Brain microvascular endothelial cell (primary cell): Measurements from ENCODE around the gene F13A1.

Source experiments
- DNase-seq: peaks from one replicate; pipeline ENCODE4 v3.0.0-alpha.2; 2020
- H3K27ac ChIP-seq: fragments of 250-450 bp; sonication (Bioruptor Pico); 2 replicates; pipeline ENCODE4 v1.5.1; 2020; ENCODE audit warnings: mild to moderate bottlenecking, moderate library complexity
- H3K27me3 ChIP-seq: fragments of 250-450 bp; sonication (Bioruptor Pico); replicated peaks from 2 replicates; pipeline ENCODE4 v1.5.1; 2020; ENCODE audit warnings: mild to moderate bottlenecking
- H3K36me3 ChIP-seq: fragments of 250-450 bp; sonication (Bioruptor Pico); replicated peaks from 2 replicates; pipeline ENCODE4 v1.5.1; 2020; ENCODE audit warnings: mild to moderate bottlenecking
- H3K4me3 ChIP-seq: 2 replicates; pipeline ENCODE4 v1.5.1; 2011; ENCODE audit warnings: low read depth, mild to moderate bottlenecking, control low read depth, low read length, moderate library complexity
- in situ Hi-C: cut with HindIII; loops from 2 replicates; pipeline ENCODE4 v1.10.0; 2017; ENCODE audit warnings: low sequenced_read_pairs, low pct_ligation_motif_present
- TF ChIP-seq, protein P1 (sequence below): IDR thresholded peaks from 2 replicates; pipeline ENCODE4 v1.5.1; 2011; ENCODE audit warnings: low read depth, mild to moderate bottlenecking, moderate library complexity, low read length, control low read depth, inconsistent platforms; ENCODE audit errors: missing control alignments

Gene F13A1

DNA sequence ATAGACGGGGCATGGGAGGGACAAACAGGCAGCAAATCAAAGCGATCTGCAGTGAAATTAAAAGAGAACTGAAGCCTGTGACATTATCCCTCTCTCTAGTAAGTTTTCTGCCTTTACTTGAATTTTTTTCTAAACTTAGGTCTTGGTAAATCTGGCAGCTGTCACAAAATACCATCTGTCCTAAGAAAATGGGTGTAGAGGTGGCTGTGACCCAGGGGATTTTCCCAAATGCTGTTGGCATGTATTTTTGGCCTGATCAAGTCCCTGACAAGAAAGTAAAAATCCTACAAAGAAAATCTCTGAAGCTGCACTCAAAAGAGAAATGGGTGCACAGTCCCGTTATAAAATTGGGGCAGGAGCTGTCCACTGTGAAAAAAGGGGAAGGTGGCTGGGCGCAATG is 30.2 kb upstream of the F13A1 start:
- in situ Hi-C loops = no loop called here
- H3K4me3 ChIP-seq = no peak overlapping the region
- H3K27me3 ChIP-seq = no peaks in the 10 kb centered on the region
- no peaks in the 10 kb centered on the region for H3K36me3 ChIP-seq
- H3K27ac ChIP-seq = no peak overlapping the region
- DNase-seq = no peak
- TF ChIP-seq, protein P1, sequence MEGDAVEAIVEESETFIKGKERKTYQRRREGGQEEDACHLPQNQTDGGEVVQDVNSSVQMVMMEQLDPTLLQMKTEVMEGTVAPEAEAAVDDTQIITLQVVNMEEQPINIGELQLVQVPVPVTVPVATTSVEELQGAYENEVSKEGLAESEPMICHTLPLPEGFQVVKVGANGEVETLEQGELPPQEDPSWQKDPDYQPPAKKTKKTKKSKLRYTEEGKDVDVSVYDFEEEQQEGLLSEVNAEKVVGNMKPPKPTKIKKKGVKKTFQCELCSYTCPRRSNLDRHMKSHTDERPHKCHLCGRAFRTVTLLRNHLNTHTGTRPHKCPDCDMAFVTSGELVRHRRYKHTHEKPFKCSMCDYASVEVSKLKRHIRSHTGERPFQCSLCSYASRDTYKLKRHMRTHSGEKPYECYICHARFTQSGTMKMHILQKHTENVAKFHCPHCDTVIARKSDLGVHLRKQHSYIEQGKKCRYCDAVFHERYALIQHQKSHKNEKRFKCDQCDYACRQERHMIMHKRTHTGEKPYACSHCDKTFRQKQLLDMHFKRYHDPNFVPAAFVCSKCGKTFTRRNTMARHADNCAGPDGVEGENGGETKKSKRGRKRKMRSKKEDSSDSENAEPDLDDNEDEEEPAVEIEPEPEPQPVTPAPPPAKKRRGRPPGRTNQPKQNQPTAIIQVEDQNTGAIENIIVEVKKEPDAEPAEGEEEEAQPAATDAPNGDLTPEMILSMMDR = no peak

DNA sequence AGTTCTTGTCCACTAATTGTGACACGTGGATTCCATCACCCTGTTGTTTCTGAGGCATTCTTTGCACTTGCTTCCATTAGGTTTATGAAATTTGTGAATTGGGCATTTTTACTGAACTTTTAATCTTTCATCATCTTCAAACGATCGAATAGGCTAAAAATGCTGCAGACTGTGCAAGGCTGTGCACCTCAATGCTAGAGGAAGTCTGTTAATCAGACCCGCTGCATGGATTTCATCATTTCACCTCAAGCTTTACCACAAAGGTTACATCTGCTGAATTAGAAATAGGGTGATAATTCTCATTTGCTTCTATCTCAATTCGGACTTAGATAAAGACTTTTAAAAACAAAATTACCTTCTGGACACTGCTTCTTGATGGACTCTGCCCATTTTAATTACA is 27.8 kb upstream of the F13A1 start:
- Histone ChIP-seq H3K4me3 (no peak overlapping the region), H3K27ac (no peak overlapping the region), H3K27me3 (no peaks in the 10 kb centered on the region), H3K36me3 (no peaks in the 10 kb centered on the region)
- in situ Hi-C loops = no loop called here
- TF ChIP-seq, protein P1 = no peak
- DNase-seq = no peak

DNA sequence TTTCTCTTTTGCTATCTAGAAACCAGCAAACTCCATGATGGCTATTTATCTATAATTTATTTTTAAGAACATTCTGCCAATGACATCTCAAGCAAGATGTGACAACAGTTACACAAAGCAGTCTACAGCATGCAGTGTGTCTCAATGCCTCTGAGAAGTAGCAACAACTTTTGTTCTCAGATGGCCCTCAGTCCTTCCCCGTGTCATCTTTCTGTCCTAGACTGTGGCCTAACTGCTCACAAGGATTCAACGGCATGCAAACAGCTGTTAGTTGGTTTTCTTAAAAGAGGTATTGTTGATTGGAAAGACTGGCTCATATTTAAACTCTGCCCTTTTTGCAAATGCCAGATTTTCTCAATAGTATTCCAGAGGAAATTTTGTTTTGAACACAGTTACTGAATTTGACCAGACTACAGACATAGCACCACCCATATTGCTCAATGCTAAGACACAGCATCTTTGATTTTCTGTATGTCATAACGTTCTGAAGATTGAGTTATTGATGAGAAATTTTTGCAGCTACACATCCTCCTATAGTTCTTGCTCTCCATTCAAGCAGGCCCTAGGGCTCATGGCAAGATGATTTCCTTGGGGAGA is 26.1 kb upstream of the F13A1 start:
- H3K36me3 ChIP-seq = no peaks in the 10 kb centered on the region
- in situ Hi-C loops = no loop called here
- H3K4me3 ChIP-seq = no peak overlapping the region
- no peak for DNase-seq
- TF ChIP-seq, protein P1 = no peak
- no peaks in the 10 kb centered on the region for H3K27me3 ChIP-seq
- no peak overlapping the region for H3K27ac ChIP-seq

DNA sequence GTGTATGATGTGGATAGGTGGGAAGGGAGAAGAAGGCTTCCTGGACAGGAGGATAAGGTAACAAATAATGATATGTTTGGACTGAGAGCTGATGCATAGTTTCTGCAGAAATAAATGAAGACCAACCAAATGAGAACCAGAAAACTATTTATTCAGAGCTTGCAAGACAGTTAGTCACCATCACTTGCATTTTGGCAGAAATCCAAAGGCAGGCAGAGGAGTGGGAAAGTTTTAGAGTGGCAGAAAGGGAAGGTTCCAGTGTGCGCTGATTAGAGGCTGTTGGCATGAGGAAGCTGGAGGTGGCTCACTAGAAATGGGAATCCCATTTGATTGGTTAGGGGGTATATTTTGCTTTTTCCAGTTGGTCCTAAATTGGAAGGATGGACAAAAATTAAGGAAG is 13.0 kb upstream of the F13A1 start:
- H3K36me3 ChIP-seq = no peaks in the 10 kb centered on the region
- H3K27ac ChIP-seq = no peak overlapping the region
- H3K27me3 ChIP-seq = no peaks in the 10 kb centered on the region
- in situ Hi-C loops = no loop called here
- TF ChIP-seq, protein P1 = no peak
- DNase-seq = peak; percentile 34
- no peak overlapping the region for H3K4me3 ChIP-seq

DNA sequence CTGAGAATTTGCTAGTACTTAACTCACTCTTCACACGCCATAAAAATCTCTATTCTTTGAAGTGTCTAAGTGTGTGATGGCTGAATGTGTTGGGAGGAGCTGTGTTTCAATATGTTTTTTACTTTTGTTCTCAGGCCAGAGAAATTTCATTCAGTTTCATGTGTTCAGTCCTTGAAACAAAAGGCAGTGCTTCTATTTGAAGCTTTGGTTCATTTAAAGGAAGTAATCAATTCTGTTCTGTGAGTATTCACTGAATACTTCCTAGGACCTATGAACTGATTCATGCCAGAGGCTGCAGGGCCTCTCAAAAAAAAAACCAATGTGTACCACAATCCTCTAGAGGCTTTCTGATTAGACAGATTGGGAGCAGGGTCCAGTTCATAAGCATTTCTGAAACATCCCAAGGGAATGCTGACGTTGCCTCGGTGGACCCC is 12.4 kb upstream of the F13A1 start:
- H3K27me3 ChIP-seq = no peaks in the 10 kb centered on the region
- H3K4me3 ChIP-seq = no peak overlapping the region
- no peak overlapping the region for H3K27ac ChIP-seq
- in situ Hi-C loops = no loop called here
- TF ChIP-seq, protein P1 = no peak
- no peaks in the 10 kb centered on the region for H3K36me3 ChIP-seq
- DNase-seq = no peak
